Measurements from ENCODE around the gene PTCH1.

PTCH1 gene

DNA sequence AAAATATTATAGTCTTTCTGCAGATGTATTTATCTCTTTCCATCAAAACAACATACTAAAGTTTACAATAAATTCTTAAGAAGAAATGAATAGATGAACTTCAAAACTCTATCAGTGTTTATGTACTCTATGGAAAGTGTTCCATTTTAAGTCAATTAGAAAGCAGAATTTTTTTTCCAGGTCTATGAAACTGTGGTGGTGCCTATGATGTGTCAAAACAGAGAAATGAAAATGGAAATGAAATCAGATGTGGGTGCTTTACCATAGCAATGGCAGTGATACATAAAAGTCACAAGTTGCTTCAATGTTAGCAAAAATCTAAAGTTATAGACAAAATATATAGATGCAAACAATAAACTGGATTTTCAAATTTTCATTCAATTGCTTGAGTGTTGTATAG is 97.3 kb downstream of the PTCH1 start:
- Histone ChIP-seq H3K56ac (ENCODE audit: low read length) (no peak overlapping the region), H3K79me2 (ENCODE audit: control insufficient read depth, insufficient read depth, low read length) (no peaks in the 10 kb centered on the region), H3K4ac (ENCODE audit: low read depth, low read length) (no peak overlapping the region), H3K79me1 (ENCODE audit: low read length) (no peaks in the 10 kb centered on the region), H2BK120ac (ENCODE audit: low read depth, low read length) (no peak overlapping the region), H3K4me3 (ENCODE audit: low read length) (no peak overlapping the region), H3K9ac (ENCODE audit: low read length) (no peak overlapping the region), H3K18ac (ENCODE audit: low read length) (no peak overlapping the region), H3K27me3 (ENCODE audit: insufficient read depth, low read length, poor library complexity) (no peaks in the 10 kb centered on the region), H3K36me3 (ENCODE audit: control insufficient read depth, insufficient read depth, low read length) (peaks cover 1% of the 10 kb centered on the region), H2AK5ac (ENCODE audit: low read length) (no peak overlapping the region), H3K23ac (ENCODE audit: low read length) (no peak overlapping the region), H2BK5ac (ENCODE audit: low read length) (no peak overlapping the region), H4K5ac (ENCODE audit: low read length) (no peak overlapping the region), H2BK15ac (replicated peaks; ENCODE audit: low read depth) (no peak overlapping the region), H3K4me2 (ENCODE audit: low read length) (no peak overlapping the region), H3K4me1 (ENCODE audit: control insufficient read depth, low read depth, low read length) (no peaks in the 10 kb centered on the region), H3K27ac (ENCODE audit: low read depth, low read length) (no peak overlapping the region), H4K8ac (ENCODE audit: low read depth, low read length) (no peak overlapping the region)
- DNase-seq, result no peak

- Histone ChIP-seq H4K5ac (ENCODE audit: low read length) (no peak overlapping the region), H3K27me3 (ENCODE audit: insufficient read depth, low read length, poor library complexity) (no peaks in the 10 kb centered on the region), H2BK15ac (replicated peaks; ENCODE audit: low read depth) (no peak overlapping the region), H3K9ac (ENCODE audit: low read length) (no peak overlapping the region), H3K23ac (ENCODE audit: low read length) (no peak overlapping the region), H4K8ac (ENCODE audit: low read depth, low read length) (no peak overlapping the region), H3K18ac (ENCODE audit: low read length) (no peak overlapping the region), H3K56ac (ENCODE audit: low read length) (no peak overlapping the region), H3K4me3 (ENCODE audit: low read length) (no peak overlapping the region), H2AK5ac (ENCODE audit: low read length) (no peak overlapping the region), H2BK120ac (ENCODE audit: low read depth, low read length) (no peak overlapping the region), H3K36me3 (ENCODE audit: control insufficient read depth, insufficient read depth, low read length) (no peaks in the 10 kb centered on the region), H3K4ac (ENCODE audit: low read depth, low read length) (no peak overlapping the region), H3K79me1 (ENCODE audit: low read length) (no peaks in the 10 kb centered on the region), H3K27ac (ENCODE audit: low read depth, low read length) (no peak overlapping the region), H2BK5ac (ENCODE audit: low read length) (no peak overlapping the region), H3K4me2 (ENCODE audit: low read length) (no peak overlapping the region), H3K79me2 (ENCODE audit: control insufficient read depth, insufficient read depth, low read length) (no peaks in the 10 kb centered on the region), H3K4me1 (ENCODE audit: control insufficient read depth, low read depth, low read length) (no peaks in the 10 kb centered on the region)
- whole genome bisulfite sequencing (ENCODE audit: extremely low coverage, insufficient coverage, low lambda C conversion rate), result no CpG with 5 or more reads among the region's 2 CpGs
- no peak for DNase-seq
Observed at GRCh38 chr9:95415158-95415557, 101.6 kb downstream of the PTCH1 start.

- H3K27me3 ChIP-seq (ENCODE audit: insufficient read depth, low read length, poor library complexity), result no peaks in the 10 kb centered on the region
- WGBS (ENCODE audit: extremely low coverage, insufficient coverage, low lambda C conversion rate), result no CpG with 5 or more reads among the region's 2 CpGs
Observed at GRCh38 chr9:95413793-95414192, 103.0 kb downstream of the PTCH1 start.

GRCh38 chr9:95411054-95411892 is 105.5 kb downstream of the PTCH1 start:
- H3K79me2 ChIP-seq (ENCODE audit: control insufficient read depth, insufficient read depth, low read length), result no peaks in the 10 kb centered on the region
- H3K27ac ChIP-seq (ENCODE audit: low read depth, low read length), result no peak overlapping the region
- WGBS (ENCODE audit: extremely low coverage, insufficient coverage, low lambda C conversion rate), result no CpG with 5 or more reads among the region's 23 CpGs
- no peak overlapping the region for H3K4me2 ChIP-seq (ENCODE audit: low read length)
- H4K8ac ChIP-seq (ENCODE audit: low read depth, low read length), result no peak overlapping the region
- H3K56ac ChIP-seq (ENCODE audit: low read length), result no peak overlapping the region
- no peak overlapping the region for H4K5ac ChIP-seq (ENCODE audit: low read length)
- no peaks in the 10 kb centered on the region for H3K79me1 ChIP-seq (ENCODE audit: low read length)
- no peak overlapping the region for H3K18ac ChIP-seq (ENCODE audit: low read length)
- H3K27me3 ChIP-seq (ENCODE audit: insufficient read depth, low read length, poor library complexity), result no peaks in the 10 kb centered on the region
- peak overlapping the region; percentile 23 for H3K4ac ChIP-seq (ENCODE audit: low read depth, low read length)
- no peak for DNase-seq
- H2BK5ac ChIP-seq (ENCODE audit: low read length), result no peak overlapping the region
- no peaks in the 10 kb centered on the region for H3K36me3 ChIP-seq (ENCODE audit: control insufficient read depth, insufficient read depth, low read length)
- H2BK15ac ChIP-seq (replicated peaks; ENCODE audit: low read depth), result no peak overlapping the region
- no peak overlapping the region for H2BK120ac ChIP-seq (ENCODE audit: low read depth, low read length)
- no peaks in the 10 kb centered on the region for H3K4me1 ChIP-seq (ENCODE audit: control insufficient read depth, low read depth, low read length)
- no peak overlapping the region for H3K4me3 ChIP-seq (ENCODE audit: low read length)
- no peak overlapping the region for H2AK5ac ChIP-seq (ENCODE audit: low read length)
- no peak overlapping the region for H3K9ac ChIP-seq (ENCODE audit: low read length)
- no peak overlapping the region for H3K23ac ChIP-seq (ENCODE audit: low read length)

More at GRCh38 chr9:95413793-95414192, 103.0 kb downstream of the PTCH1 start:
- Histone ChIP-seq H3K56ac (ENCODE audit: low read length) (no peak overlapping the region), H3K36me3 (ENCODE audit: control insufficient read depth, insufficient read depth, low read length) (no peaks in the 10 kb centered on the region), H3K27ac (ENCODE audit: low read depth, low read length) (no peak overlapping the region), H3K4me1 (ENCODE audit: control insufficient read depth, low read depth, low read length) (no peaks in the 10 kb centered on the region), H3K4me2 (ENCODE audit: low read length) (no peak overlapping the region), H2BK15ac (replicated peaks; ENCODE audit: low read depth) (no peak overlapping the region), H3K9ac (ENCODE audit: low read length) (no peak overlapping the region), H4K5ac (ENCODE audit: low read length) (no peak overlapping the region), H3K23ac (ENCODE audit: low read length) (no peak overlapping the region), H2BK120ac (ENCODE audit: low read depth, low read length) (no peak overlapping the region), H2AK5ac (ENCODE audit: low read length) (no peak overlapping the region), H4K8ac (ENCODE audit: low read depth, low read length) (no peak overlapping the region), H3K18ac (ENCODE audit: low read length) (no peak overlapping the region), H3K79me1 (ENCODE audit: low read length) (no peaks in the 10 kb centered on the region), H3K79me2 (ENCODE audit: control insufficient read depth, insufficient read depth, low read length) (no peaks in the 10 kb centered on the region), H2BK5ac (ENCODE audit: low read length) (no peak overlapping the region), H3K4ac (ENCODE audit: low read depth, low read length) (no peak overlapping the region), H3K4me3 (ENCODE audit: low read length) (no peak overlapping the region)
- DNase-seq, result no peak

DNA sequence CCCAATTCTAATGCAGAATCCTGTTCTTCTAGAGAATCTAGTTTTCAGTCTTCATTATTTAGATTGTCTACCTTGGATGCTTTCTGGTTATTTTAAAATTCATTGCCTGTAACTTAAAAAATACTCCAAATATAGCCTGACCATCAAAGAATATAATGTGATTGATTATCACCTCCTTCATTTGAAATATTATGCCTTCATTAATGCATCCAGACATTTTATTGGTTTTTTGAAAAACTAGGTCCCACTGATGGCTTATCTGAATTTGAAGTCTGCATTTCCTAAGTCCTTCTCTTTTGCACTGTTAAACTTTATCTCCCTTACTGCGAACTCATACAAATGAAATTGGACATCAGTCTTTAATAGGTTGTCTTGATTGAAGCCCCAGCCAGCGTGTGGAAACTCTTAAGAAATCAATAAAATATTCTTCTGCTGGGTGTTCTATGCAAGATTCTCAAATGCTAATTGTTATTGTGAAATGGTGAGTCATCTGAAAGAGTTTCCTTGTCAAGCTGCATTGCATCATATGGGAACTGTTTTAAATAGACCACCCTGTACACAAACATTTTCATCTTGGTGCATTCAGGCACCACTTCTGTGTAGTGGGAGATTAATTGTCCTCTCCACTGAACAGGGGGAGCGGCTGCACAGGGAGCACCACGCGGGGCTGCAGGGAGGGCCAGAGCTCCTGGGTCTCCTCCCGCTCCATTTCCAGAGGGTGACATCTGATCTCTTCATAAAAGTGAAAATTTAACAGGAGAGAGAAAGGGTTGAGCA is 106.9 kb downstream of the PTCH1 start:
- Histone ChIP-seq H3K23ac (ENCODE audit: low read length) (no peak overlapping the region), H4K5ac (ENCODE audit: low read length) (no peak overlapping the region), H3K4me3 (ENCODE audit: low read length) (no peak overlapping the region), H3K27me3 (ENCODE audit: insufficient read depth, low read length, poor library complexity) (no peaks in the 10 kb centered on the region), H3K27ac (ENCODE audit: low read depth, low read length) (no peak overlapping the region), H3K36me3 (ENCODE audit: control insufficient read depth, insufficient read depth, low read length) (no peaks in the 10 kb centered on the region), H2BK5ac (ENCODE audit: low read length) (no peak overlapping the region), H3K79me2 (ENCODE audit: control insufficient read depth, insufficient read depth, low read length) (no peaks in the 10 kb centered on the region), H3K4me2 (ENCODE audit: low read length) (no peak overlapping the region), H3K9ac (ENCODE audit: low read length) (no peak overlapping the region), H4K8ac (ENCODE audit: low read depth, low read length) (no peak overlapping the region), H2BK120ac (ENCODE audit: low read depth, low read length) (no peak overlapping the region), H3K4ac (ENCODE audit: low read depth, low read length) (no peak overlapping the region), H2AK5ac (ENCODE audit: low read length) (no peak overlapping the region), H3K18ac (ENCODE audit: low read length) (peak overlapping the region; percentile 60), H3K4me1 (ENCODE audit: control insufficient read depth, low read depth, low read length) (no peaks in the 10 kb centered on the region), H2BK15ac (replicated peaks; ENCODE audit: low read depth) (no peak overlapping the region), H3K79me1 (ENCODE audit: low read length) (no peaks in the 10 kb centered on the region), H3K56ac (ENCODE audit: low read length) (no peak overlapping the region)
- peak; percentile 42 for DNase-seq
- WGBS (ENCODE audit: extremely low coverage, insufficient coverage, low lambda C conversion rate), result no CpG with 5 or more reads among the region's 6 CpGs

Data from mesendoderm (in vitro differentiated cells).